HG03135 (cell line): ENCODE data around the gene GDF11.

Experiments
- ATAC-seq: cut with Tn5 transposase; IDR thresholded peaks from one replicate; pipeline ENCODE4 v1.9.1; 2021; ENCODE audit warnings: mild to moderate bottlenecking, moderate library complexity; ENCODE audit not compliant: unreplicated experiment

Gene GDF11

GRCh38 chr12:55780685-55781084 lies 37.8 kb downstream of the GDF11 start:
- ATAC-seq, result no peak

GRCh38 chr12:55788546-55788945 lies 45.6 kb downstream of the GDF11 start:
- no peak for ATAC-seq

- ATAC-seq, result no peak
These were observed 46.2 kb downstream of the GDF11 start for GRCh38 chr12:55789171-55789570.

- no peak for ATAC-seq
These were observed 47.0 kb downstream of the GDF11 start for GRCh38 chr12:55789893-55790292.

GRCh38 chr12:55795950-55796349 lies 53.0 kb downstream of the GDF11 start:
- ATAC-seq, result no peak

GRCh38 chr12:55797068-55797467 lies 54.1 kb downstream of the GDF11 start:
- ATAC-seq, result no peak

DNA sequence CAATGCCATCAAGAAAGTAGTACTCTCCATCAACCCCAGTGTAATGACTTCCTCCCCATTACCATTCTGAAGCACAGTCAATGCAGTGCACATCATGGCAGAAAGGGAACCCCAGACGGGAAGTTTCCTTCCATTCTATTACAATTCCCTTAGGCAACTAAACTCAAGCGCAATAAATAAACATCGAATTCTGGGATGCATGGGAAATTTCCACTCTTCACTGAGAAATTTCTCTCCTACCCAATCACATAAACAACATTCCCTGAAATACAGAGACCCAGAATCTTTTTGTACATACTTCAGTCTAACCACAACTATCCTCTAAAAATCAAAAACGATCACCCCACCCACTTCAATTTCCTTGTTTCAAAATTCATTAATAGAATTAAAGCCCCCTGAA lies 54.6 kb downstream of the GDF11 start:
- no peak for ATAC-seq
